ENCODE results near the gene CDCP1. TPM values are rescaled to one million over a fixed set of nuclear protein-coding genes. Genes with fewer than 3 reads are reported as not detected.

Gene CDCP1
- total RNA-seq, 1 experiment from 2014 or later: 66.9 TPM

DNA sequence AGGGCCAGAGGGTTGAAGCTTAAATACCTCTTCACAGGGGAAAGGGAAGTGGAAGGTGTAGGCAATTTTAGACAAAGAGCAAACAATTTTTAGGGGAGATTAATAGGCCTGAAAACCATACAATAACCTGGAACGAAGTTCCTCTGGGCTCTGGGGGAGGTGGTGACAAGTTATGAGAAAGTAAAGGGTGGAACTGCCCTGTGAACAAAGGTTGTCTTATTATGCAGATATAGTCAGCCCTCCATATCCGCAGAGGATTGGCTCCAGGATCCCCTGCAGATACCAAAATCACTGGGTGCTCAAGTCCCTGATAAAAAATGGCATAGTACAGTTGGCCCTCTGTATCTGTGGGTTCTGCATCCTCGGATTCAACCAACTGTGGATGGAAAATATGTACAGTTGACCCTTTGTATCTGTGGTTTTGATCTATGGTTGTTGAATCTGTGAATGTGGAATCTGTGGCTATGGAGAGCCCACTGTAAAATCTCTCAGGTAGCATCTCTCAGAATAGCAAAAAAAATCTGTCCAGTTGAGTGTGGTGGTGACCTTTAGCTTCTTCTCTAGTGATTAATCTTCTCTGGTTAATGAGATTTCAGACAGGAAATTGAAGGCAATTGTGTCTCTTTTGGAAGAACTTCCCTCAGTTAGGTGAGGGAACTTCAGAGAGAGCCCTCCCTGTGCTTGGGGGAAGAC lies 79.9 kb downstream of the CDCP1 start:
- Mint-ChIP-seq H3K4me1 (ENCODE audit: low read depth, unreplicated experiment) (peaks cover 26% of the 10 kb centered on the region), H3K27ac (ENCODE audit: unreplicated experiment) (no peak overlapping the region), H3K36me3 (ENCODE audit: insufficient read depth, unreplicated experiment) (no peaks in the 10 kb centered on the region), H3K27me3 (ENCODE audit: unreplicated experiment) (no peaks in the 10 kb centered on the region), H3K4me3 (ENCODE audit: low read depth, unreplicated experiment) (no peak overlapping the region), H3K9me3 (ENCODE audit: low read depth, unreplicated experiment) (no peaks in the 10 kb centered on the region)
- CTCF ChIA-PET: no interaction called here
- intact Hi-C loops (cut with micrococcal nuclease; ENCODE audit: unreplicated experiment): no loop called here
- DNase-seq: no peak
- TF ChIP-seq, protein P1, sequence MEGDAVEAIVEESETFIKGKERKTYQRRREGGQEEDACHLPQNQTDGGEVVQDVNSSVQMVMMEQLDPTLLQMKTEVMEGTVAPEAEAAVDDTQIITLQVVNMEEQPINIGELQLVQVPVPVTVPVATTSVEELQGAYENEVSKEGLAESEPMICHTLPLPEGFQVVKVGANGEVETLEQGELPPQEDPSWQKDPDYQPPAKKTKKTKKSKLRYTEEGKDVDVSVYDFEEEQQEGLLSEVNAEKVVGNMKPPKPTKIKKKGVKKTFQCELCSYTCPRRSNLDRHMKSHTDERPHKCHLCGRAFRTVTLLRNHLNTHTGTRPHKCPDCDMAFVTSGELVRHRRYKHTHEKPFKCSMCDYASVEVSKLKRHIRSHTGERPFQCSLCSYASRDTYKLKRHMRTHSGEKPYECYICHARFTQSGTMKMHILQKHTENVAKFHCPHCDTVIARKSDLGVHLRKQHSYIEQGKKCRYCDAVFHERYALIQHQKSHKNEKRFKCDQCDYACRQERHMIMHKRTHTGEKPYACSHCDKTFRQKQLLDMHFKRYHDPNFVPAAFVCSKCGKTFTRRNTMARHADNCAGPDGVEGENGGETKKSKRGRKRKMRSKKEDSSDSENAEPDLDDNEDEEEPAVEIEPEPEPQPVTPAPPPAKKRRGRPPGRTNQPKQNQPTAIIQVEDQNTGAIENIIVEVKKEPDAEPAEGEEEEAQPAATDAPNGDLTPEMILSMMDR (IDR thresholded peaks at IDR 0.05; ENCODE audit: unreplicated experiment): no peak
- no TSS peak for BruUV-seq (replicated peaks)

DNA sequence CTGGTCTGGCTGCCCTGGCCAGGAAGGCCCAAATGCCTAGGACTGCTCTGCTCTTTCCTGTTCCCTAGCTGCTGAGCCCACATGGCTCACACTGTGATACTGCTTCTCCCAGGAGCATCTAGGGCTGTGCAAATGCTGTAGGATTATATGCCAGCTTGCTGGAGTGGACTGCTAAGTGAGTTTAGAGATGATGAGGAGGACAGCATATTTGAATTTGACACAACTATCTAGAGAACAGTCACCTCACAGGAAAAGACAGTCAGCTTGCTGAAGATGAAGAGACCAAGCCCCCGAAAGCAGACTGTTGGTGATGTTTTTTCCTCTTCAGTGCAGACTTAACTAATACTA lies 80.8 kb downstream of the CDCP1 start:
- H3K27me3 Mint-ChIP-seq (ENCODE audit: unreplicated experiment): no peaks in the 10 kb centered on the region
- intact Hi-C loops (cut with micrococcal nuclease; ENCODE audit: unreplicated experiment): no loop called here
- CTCF ChIA-PET: no interaction called here
- no peak overlapping the region for H3K27ac Mint-ChIP-seq (ENCODE audit: unreplicated experiment)
- H3K36me3 Mint-ChIP-seq (ENCODE audit: insufficient read depth, unreplicated experiment): peaks cover 3% of the 10 kb centered on the region
- BruUV-seq (replicated peaks): no TSS peak
- H3K4me3 Mint-ChIP-seq (ENCODE audit: low read depth, unreplicated experiment): no peak overlapping the region
- TF ChIP-seq, protein P1 (IDR thresholded peaks at IDR 0.05; ENCODE audit: unreplicated experiment): no peak
- no peaks in the 10 kb centered on the region for H3K9me3 Mint-ChIP-seq (ENCODE audit: low read depth, unreplicated experiment)
- DNase-seq: no peak
- H3K4me1 Mint-ChIP-seq (ENCODE audit: low read depth, unreplicated experiment): peaks cover 26% of the 10 kb centered on the region

DNA sequence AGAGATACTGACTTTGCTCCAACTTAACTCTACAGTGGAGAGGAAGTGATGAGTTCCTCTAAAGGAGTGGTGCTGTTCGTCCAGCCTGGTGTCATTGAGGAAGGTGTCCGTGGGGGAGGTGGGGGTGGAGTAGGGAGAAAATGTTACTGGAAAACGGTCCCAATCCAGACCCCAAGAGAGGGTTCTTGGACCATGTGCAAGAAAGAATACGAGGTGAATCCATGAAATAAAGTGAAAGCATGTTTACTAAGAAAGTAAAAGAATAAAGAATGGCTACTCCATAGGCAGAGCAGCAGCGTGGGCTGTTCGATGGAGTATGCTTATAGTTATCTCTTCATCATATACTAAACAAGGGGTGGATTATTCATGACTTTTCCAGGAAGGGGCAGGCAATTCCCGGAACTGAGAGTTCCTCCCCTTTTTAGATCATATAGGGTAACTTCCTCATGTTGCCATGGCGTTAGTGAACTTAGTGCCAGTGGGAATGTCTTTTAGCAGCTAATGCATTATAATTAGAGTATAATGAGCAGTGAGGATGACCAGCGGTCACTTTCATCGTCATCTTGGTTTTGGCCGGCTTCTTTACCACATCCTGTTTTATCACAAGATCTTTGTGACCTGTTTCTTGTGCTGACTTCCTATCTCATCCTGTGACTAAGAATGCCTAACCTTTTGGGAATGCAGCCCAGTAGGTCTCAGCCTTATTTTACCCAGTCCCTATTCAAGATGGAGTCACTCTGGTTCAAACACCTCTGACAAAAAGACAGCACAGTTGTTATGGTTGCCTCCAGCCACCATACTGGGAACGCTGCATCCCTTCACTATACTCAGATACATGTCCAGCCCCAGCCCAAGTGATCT lies 81.4 kb downstream of the CDCP1 start:
- TF ChIP-seq, protein P1 (IDR thresholded peaks at IDR 0.05; ENCODE audit: unreplicated experiment): no peak
- intact Hi-C loops (cut with micrococcal nuclease; ENCODE audit: unreplicated experiment): no loop called here
- Mint-ChIP-seq H3K27ac (ENCODE audit: unreplicated experiment) (no peak overlapping the region), H3K36me3 (ENCODE audit: insufficient read depth, unreplicated experiment) (peaks cover 3% of the 10 kb centered on the region), H3K27me3 (ENCODE audit: unreplicated experiment) (no peaks in the 10 kb centered on the region), H3K4me3 (ENCODE audit: low read depth, unreplicated experiment) (no peak overlapping the region), H3K9me3 (ENCODE audit: low read depth, unreplicated experiment) (no peaks in the 10 kb centered on the region), H3K4me1 (ENCODE audit: low read depth, unreplicated experiment) (peaks cover 26% of the 10 kb centered on the region)
- DNase-seq: no peak
- CTCF ChIA-PET: no interaction called here
- no TSS peak for BruUV-seq (replicated peaks)

DNA sequence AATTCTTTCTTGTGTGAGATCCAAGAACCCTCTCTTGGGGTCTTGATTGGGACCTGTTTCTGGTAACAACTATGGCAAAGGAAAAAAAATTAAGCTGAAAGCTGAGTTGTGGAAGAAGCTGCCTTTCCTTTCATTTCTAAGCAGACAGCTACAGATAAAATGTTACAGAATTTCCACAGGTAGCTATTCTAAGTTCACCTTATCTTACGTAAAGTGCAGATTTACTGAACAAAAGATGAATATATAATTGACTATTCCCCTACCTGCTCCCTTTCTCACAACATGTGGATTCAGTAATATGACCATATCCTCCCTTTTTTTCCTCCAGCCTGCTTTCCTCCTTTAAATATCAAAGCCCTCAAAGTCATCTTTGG lies 83.5 kb downstream of the CDCP1 start:
- intact Hi-C loops (cut with micrococcal nuclease; ENCODE audit: unreplicated experiment): no loop called here
- BruUV-seq (replicated peaks): no TSS peak
- CTCF ChIA-PET: interaction anchor here (0.7 kb wide), 1 partner anchor 57 kb away, joined by 4 read pairs; no protein-coding TSS in a partner anchor
- TF ChIP-seq, protein P1 (IDR thresholded peaks at IDR 0.05; ENCODE audit: unreplicated experiment): no peak
- no peak overlapping the region for H3K27ac Mint-ChIP-seq (ENCODE audit: unreplicated experiment)
- no peak overlapping the region for H3K4me3 Mint-ChIP-seq (ENCODE audit: low read depth, unreplicated experiment)
- peaks cover 2% of the 10 kb centered on the region for H3K9me3 Mint-ChIP-seq (ENCODE audit: low read depth, unreplicated experiment)
- peaks cover 5% of the 10 kb centered on the region for H3K36me3 Mint-ChIP-seq (ENCODE audit: insufficient read depth, unreplicated experiment)
- peaks cover 33% of the 10 kb centered on the region for H3K4me1 Mint-ChIP-seq (ENCODE audit: low read depth, unreplicated experiment)
- no peaks in the 10 kb centered on the region for H3K27me3 Mint-ChIP-seq (ENCODE audit: unreplicated experiment)
- DNase-seq: no peak

Data from Calu3 (cell line).